Activated T-helper 2 cell treated with anti-CD3 and anti-CD28 coated beads, Interferon-gamma antibody, Interleukin-2, Interleukin-4, amounts not matched to agents 10 μg/mL and 5 μg/mL and 100 μg/mL, durations not matched to agents 14 hours and 24 hours and 36 hours (primary cell): ENCODE data around the gene BMP8B. TPM values are rescaled to one million over a fixed set of nuclear protein-coding genes. Genes with fewer than 3 reads are reported as not detected.

ENCODE experiments used
- DNase-seq: peaks from one replicate; pipeline ENCODE4 v3.0.0; 2021; ENCODE audit warnings: low spot score
- H3K27ac Mint-ChIP-seq: one replicate; pipeline ENCODE4 v1.8.0; 2021; ENCODE audit warnings: mixed read lengths
- H3K27me3 Mint-ChIP-seq: one replicate; pipeline ENCODE4 v1.8.0; 2021; ENCODE audit warnings: low read depth, mixed read lengths
- H3K36me3 Mint-ChIP-seq: one replicate; pipeline ENCODE4 v1.8.0; 2021; ENCODE audit warnings: low read depth, mixed read lengths
- H3K4me1 Mint-ChIP-seq: one replicate; pipeline ENCODE4 v1.8.0; 2021; ENCODE audit warnings: low read depth, mixed read lengths
- H3K4me3 Mint-ChIP-seq: one replicate; pipeline ENCODE4 v1.8.0; 2021; ENCODE audit warnings: low read depth, mild to moderate bottlenecking, moderate library complexity, mixed read lengths
- H3K9me3 Mint-ChIP-seq: one replicate; pipeline ENCODE4 v1.8.0; 2021; ENCODE audit warnings: mixed read lengths
- intact Hi-C: fragments of 100-400 bp; cut with micrococcal nuclease; formaldehyde crosslinking; loops from one replicate; pipeline ENCODE4 v1.15.1; 2023
- total RNA-seq: library from RNA; stranded (reverse); gene quantifications from 2 replicates; pipeline ENCODE4 v1.2.3, GENCODE V29; 2022

Gene BMP8B
- total RNA-seq, 1 donor from 2014 or later = 1.9 TPM

- Mint-ChIP-seq H3K27me3 (no peaks in the 10 kb centered on the region), H3K4me3 (no peak overlapping the region), H3K27ac (peak overlapping the region; percentile 43), H3K9me3 (no peaks in the 10 kb centered on the region), H3K36me3 (peaks cover 42% of the 10 kb centered on the region), H3K4me1 (no peaks in the 10 kb centered on the region)
- DNase-seq = no peak
- intact Hi-C loops = loop anchor here (5.0 kb wide), 1 partner anchor 35 kb away; no protein-coding TSS in a partner anchor
Measured at GRCh38 chr1:39757501-39757900, 31.2 kb downstream of the BMP8B start.

- Mint-ChIP-seq H3K27me3 (no peaks in the 10 kb centered on the region), H3K4me1 (no peaks in the 10 kb centered on the region), H3K9me3 (no peaks in the 10 kb centered on the region), H3K4me3 (no peak overlapping the region), H3K27ac (no peak overlapping the region), H3K36me3 (peaks cover 47% of the 10 kb centered on the region)
- DNase-seq = no peak
- intact Hi-C loops = loop anchor here (5.0 kb wide), 1 partner anchor 36 kb away; no protein-coding TSS in a partner anchor
Measured at GRCh38 chr1:39755965-39756659, 32.6 kb downstream of the BMP8B start.

GRCh38 chr1:39754906-39755504 is 33.7 kb downstream of the BMP8B start:
- no peaks in the 10 kb centered on the region for H3K9me3 Mint-ChIP-seq
- H3K27me3 Mint-ChIP-seq = no peaks in the 10 kb centered on the region
- intact Hi-C loops = loop anchor here (5.0 kb wide), 1 partner anchor 37 kb away; no protein-coding TSS in a partner anchor
- no peak for DNase-seq
- H3K4me3 Mint-ChIP-seq = no peak overlapping the region
- H3K27ac Mint-ChIP-seq = no peak overlapping the region
- no peaks in the 10 kb centered on the region for H3K4me1 Mint-ChIP-seq
- H3K36me3 Mint-ChIP-seq = peaks cover 57% of the 10 kb centered on the region

DNA sequence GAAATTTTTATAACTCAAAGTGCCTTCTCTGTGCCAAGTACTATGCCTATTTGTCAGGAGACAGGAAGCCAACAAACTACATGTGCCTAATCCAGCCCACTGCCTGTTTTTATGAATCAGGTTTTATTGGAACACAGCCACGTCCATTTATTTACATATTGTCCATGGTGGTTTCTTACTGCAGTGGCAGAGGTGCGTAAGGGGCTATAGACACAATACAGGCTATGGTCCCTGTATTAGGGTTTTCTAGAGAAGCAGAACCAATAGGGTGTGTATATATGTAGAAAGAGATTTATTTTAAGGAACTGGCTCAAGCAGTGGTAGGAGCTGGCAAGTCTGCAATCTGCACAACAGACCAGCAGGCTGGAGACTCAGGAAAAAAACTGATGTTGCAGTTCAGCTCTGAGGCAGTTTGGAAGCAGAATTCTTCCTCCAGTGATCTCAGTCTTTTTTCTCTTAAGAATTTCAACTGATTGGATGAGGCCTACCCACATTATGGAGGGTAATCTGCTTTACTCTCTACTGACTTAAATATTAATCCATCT is 34.6 kb downstream of the BMP8B start:
- Mint-ChIP-seq H3K4me3 (no peak overlapping the region), H3K4me1 (no peaks in the 10 kb centered on the region), H3K27ac (no peak overlapping the region), H3K9me3 (no peaks in the 10 kb centered on the region), H3K36me3 (peaks cover 58% of the 10 kb centered on the region), H3K27me3 (no peaks in the 10 kb centered on the region)
- no peak for DNase-seq
- intact Hi-C loops = no loop called here

DNA sequence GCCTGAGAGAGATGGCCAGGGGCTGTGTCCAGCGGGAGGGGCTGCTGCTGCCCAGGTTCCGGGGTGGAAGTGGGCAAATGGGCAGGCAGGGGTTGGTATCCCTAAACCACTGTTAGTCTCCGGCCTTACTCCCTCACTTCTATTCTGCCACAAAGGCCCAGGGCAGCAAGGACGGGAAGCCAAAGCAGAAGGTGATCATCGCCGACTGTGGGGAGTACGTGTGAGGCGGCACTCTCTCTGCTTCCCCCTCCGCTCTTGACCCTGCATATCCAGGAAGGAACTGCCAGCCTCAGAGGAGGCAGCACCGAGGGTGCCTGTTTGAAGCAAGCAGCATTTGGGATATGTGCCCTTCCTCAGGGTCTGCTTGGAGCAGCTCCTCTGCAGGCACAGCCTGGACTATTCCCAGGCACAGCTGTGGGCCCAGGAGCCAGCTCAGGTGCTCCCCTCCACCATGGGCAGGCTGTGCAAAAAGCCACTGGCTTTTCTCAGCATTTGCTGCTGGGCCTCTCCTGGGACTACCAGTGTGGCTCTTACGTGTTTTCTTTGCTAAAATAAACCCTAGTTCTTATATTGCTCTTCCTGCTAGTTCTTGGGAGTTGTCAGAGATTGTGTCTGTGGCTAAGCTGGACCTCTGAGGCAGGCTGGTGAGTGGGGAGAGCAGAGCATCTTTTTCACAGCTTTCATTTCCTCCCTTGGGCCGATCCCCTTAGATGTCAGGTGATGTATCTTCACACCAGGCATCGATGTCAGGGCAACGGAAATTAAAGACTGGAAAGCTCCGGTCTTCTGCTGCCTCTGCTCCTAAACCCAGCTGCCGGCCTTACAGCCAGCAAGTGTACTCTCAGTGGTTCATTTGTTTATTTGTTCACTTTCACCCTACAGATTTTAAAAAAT is 35.3 kb downstream of the BMP8B start:
- H3K36me3 Mint-ChIP-seq = peaks cover 59% of the 10 kb centered on the region
- no peaks in the 10 kb centered on the region for H3K4me1 Mint-ChIP-seq
- H3K9me3 Mint-ChIP-seq = no peaks in the 10 kb centered on the region

DNA sequence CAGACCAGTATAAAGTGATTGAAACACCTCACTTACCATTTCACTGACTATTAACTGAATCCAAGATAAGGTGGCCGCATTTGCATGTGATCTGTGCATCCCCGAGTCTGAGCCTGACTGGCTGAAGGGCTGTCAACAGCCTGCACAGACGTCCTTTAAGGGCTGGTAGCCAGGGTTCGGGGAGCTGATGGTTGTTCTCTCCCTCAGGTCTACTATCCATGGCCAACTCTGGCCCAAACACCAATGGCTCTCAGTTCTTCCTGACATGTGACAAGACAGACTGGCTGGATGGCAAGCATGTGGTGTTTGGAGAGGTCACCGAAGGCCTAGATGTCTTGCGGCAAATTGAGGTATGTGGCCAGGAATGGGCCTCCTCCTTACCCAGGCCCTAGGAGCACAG is 36.0 kb downstream of the BMP8B start:
- Mint-ChIP-seq H3K4me3 (no peak overlapping the region), H3K27me3 (no peaks in the 10 kb centered on the region), H3K4me1 (no peaks in the 10 kb centered on the region), H3K9me3 (no peaks in the 10 kb centered on the region), H3K36me3 (peaks cover 56% of the 10 kb centered on the region), H3K27ac (no peak overlapping the region)
- intact Hi-C loops = no loop called here
- no peak for DNase-seq

More for the DNA sequence above, 35.3 kb downstream of the BMP8B start:
- no peak overlapping the region for H3K4me3 Mint-ChIP-seq
- no peak for DNase-seq
- intact Hi-C loops = no loop called here
- no peak overlapping the region for H3K27ac Mint-ChIP-seq
- H3K27me3 Mint-ChIP-seq = no peaks in the 10 kb centered on the region

GRCh38 chr1:39751595-39751994 is 37.1 kb downstream of the BMP8B start:
- intact Hi-C loops = no loop called here
- Mint-ChIP-seq H3K36me3 (peaks cover 55% of the 10 kb centered on the region), H3K27ac (no peak overlapping the region), H3K4me1 (no peaks in the 10 kb centered on the region), H3K4me3 (no peak overlapping the region), H3K27me3 (no peaks in the 10 kb centered on the region), H3K9me3 (no peaks in the 10 kb centered on the region)
- DNase-seq = no peak

GRCh38 chr1:39745016-39745670 is 43.5 kb downstream of the BMP8B start:
- Mint-ChIP-seq H3K9me3 (no peaks in the 10 kb centered on the region), H3K27ac (no peak overlapping the region), H3K4me1 (peaks cover 8% of the 10 kb centered on the region), H3K36me3 (peaks cover 76% of the 10 kb centered on the region), H3K4me3 (no peak overlapping the region), H3K27me3 (no peaks in the 10 kb centered on the region)
- intact Hi-C loops = no loop called here
- no peak for DNase-seq

DNA sequence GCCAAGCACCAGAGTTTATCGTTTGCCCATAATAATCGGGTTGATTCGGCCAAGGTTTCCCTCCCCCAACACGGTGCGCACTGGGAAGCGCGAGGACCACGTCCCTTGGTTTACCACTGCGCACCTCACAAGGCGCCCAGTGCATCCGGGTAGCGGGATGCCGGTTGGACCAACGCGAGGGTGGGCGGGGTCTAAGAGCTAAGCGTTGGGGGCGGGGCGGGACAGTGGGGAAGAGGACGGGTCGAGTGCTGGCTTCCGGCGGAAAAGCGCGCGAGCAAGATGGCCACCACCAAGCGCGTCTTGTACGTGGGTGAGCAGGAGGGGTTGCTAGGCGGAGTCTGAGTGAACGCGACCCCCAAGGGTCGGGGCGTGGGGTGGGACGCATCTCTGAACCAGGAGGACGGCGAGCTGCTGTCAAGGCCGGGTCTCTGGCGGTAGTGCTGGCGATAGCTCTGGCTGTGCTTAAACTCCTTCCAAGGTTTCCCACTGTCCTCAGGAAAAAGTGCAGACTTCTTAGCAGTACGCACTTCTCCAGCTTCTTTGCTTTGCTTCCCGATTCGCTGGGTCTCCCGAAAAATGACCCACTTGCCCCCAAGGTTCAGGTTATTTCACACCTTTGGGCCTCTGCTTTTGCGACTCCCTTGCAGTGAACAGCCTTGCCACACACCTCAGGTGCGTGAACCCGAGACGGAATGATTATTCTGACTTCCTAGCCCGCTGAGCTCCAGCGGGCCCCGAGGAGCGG is 49.9 kb downstream of the BMP8B start, which contains the start of gene PPIE:
TSS of gene PPIE (plus strand) at position 261 of the 745 bp plus-strand sequence. CDS start at position 280, 19 bp downstream.
- peaks cover 44% of the 10 kb centered on the region for H3K4me1 Mint-ChIP-seq
- H3K36me3 Mint-ChIP-seq = peaks cover 47% of the 10 kb centered on the region
- H3K27ac Mint-ChIP-seq = peak within 1 kb of the TSS; percentile 96
- intact Hi-C loops = loop anchor here (5.0 kb wide), 1 partner anchor 59 kb away; no protein-coding TSS in a partner anchor
- H3K9me3 Mint-ChIP-seq = peaks cover 9% of the 10 kb centered on the region
- H3K27me3 Mint-ChIP-seq = peaks cover 1% of the 10 kb centered on the region
- peak within 1 kb of the TSS; percentile 98 for H3K4me3 Mint-ChIP-seq
- peak; percentile 86 for DNase-seq

GRCh38 chr1:39737546-39738169 is 51.0 kb downstream of the BMP8B start:
- intact Hi-C loops = loop anchor here (5.0 kb wide), 1 partner anchor 60 kb away; no protein-coding TSS in a partner anchor
- Mint-ChIP-seq H3K9me3 (peaks cover 9% of the 10 kb centered on the region), H3K4me3 (peak overlapping the region; percentile 18), H3K27me3 (peaks cover 3% of the 10 kb centered on the region), H3K27ac (peak overlapping the region; percentile 53), H3K4me1 (peaks cover 47% of the 10 kb centered on the region), H3K36me3 (peaks cover 39% of the 10 kb centered on the region)
- no peak for DNase-seq

- H3K4me1 Mint-ChIP-seq = peaks cover 41% of the 10 kb centered on the region
- intact Hi-C loops = loop anchor here (5.0 kb wide), 1 partner anchor 62 kb away; no protein-coding TSS in a partner anchor
- no peak for DNase-seq
- no peak overlapping the region for H3K27ac Mint-ChIP-seq
- peaks cover 4% of the 10 kb centered on the region for H3K27me3 Mint-ChIP-seq
- H3K36me3 Mint-ChIP-seq = peaks cover 23% of the 10 kb centered on the region
- H3K9me3 Mint-ChIP-seq = peaks cover 9% of the 10 kb centered on the region
- H3K4me3 Mint-ChIP-seq = no peak overlapping the region
Measured at GRCh38 chr1:39735731-39736130, 52.9 kb downstream of the BMP8B start.
